Cardiac fibroblast (primary cell): ENCODE results near the gene NUDT19.
"Not testable (repeated sequence)": the region's sequence is repeated elsewhere in the genome, so short reads cannot be mapped to it uniquely, and the experiment has no call there.

Source experiments
- DNase-seq, 2 donors: peaks; one replicate each; pipeline versions ENCODE4 v3.0.0 to v3.0.0-alpha.2; 2010; ENCODE audit warnings: low read depth in 2 of 2
- H3K4me3 ChIP-seq, 2 donors: replicated peaks in 1 of 2; 1 replicate in 1 of 2; 2 replicates in 1 of 2; pipeline ENCODE4 v1.5.1; 2011; ENCODE audit warnings: low read depth in 2 of 2, low read length in 2 of 2, mild to moderate bottlenecking in 2 of 2, moderate library complexity in 1 of 2
- TF ChIP-seq, protein P1 (sequence below): IDR thresholded peaks from one replicate; pipeline ENCODE4 v1.5.1; 2011; ENCODE audit warnings: low read depth, mild to moderate bottlenecking, low read length, inconsistent platforms

NUDT19 gene

DNA sequence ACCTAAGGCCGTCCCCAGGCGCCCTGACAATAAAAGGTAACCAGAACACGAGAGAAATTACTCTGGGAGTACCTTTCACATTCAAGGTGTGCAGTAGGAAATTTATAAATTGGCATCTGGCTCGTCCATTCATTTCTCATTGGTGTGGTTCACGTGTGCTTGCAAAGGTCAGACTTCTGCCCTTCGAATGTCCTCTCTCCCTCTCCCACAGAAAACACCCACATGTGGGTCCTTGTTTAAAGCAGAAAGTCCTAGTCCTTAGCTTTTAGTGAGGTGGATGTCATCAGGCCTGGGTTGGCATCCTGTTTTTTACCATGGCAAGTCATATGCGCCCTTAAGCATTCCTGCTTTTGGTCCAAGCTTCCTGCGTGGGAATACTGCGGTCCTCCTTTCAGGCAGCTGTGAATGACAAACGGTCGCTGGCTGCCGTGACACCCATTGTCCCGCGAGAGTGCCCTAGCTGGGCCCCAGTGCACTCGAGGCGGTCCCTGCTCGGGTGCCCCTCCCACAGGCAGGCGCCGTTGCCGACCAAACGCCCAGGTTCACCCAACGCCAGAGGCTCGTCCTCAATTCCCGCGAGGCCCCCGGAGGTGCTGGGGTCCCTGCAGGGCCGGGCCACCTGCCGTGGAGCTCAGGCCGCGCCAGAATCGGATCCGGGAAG is at the start of gene NUDT19:
TSS of gene NUDT19 (plus strand) at position 531 of the 661 bp plus-strand sequence. CDS start 140 bp downstream, outside the sequence.
- TF ChIP-seq, protein P1, sequence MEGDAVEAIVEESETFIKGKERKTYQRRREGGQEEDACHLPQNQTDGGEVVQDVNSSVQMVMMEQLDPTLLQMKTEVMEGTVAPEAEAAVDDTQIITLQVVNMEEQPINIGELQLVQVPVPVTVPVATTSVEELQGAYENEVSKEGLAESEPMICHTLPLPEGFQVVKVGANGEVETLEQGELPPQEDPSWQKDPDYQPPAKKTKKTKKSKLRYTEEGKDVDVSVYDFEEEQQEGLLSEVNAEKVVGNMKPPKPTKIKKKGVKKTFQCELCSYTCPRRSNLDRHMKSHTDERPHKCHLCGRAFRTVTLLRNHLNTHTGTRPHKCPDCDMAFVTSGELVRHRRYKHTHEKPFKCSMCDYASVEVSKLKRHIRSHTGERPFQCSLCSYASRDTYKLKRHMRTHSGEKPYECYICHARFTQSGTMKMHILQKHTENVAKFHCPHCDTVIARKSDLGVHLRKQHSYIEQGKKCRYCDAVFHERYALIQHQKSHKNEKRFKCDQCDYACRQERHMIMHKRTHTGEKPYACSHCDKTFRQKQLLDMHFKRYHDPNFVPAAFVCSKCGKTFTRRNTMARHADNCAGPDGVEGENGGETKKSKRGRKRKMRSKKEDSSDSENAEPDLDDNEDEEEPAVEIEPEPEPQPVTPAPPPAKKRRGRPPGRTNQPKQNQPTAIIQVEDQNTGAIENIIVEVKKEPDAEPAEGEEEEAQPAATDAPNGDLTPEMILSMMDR, result no peak
- peak; percentile 80 to 83 for DNase-seq

DNA sequence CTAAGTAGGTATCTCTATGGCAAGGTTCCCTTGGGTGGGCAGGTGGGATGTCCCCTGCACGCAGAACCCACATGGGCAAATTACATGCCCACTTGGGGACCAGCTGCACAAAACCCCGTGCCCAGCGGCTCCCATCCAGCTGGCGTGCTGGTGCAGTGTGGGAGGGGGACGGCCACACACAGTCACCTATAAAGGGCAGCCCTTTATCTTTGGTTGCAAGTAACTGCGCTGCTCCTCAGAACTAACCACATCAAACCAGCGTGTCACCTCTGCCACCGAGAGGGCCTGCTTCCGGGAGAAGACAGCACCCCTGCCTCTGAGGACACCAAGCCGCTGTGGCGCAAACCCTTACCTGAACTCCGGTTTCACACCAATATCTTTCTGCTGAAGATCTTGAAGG is 48.9 kb upstream of the NUDT19 start:
- no peak for DNase-seq
- no peak overlapping the region for H3K4me3 ChIP-seq

More for the DNA sequence above, at the start of gene NUDT19:
- H3K4me3 ChIP-seq, result peak within 1 kb of the TSS; percentile 55 to 71

DNA sequence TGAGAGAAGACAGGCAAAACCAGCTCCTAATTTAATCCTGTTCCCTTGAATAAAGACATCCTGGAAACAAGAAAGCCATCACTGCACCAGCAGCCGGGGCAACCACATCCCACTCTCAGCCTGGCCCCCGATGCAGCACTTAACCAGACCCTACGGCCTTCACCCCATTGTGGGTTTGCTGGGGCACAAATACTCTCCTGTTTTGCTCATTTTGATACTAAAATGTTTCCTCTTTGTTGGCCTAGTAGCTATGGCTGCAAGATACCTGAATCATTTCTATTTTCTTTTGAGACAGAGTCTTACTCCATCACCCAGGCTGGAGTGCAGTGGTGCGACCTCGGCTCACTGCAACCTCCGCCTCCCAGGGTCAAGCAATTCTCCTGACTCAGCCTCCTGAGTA is 45.1 kb upstream of the NUDT19 start:
- DNase-seq, result no peak
- TF ChIP-seq, protein P1, result no peak
- no peak overlapping the region for H3K4me3 ChIP-seq

More for the DNA sequence above, 48.9 kb upstream of the NUDT19 start:
- TF ChIP-seq, protein P1, result no peak

DNA sequence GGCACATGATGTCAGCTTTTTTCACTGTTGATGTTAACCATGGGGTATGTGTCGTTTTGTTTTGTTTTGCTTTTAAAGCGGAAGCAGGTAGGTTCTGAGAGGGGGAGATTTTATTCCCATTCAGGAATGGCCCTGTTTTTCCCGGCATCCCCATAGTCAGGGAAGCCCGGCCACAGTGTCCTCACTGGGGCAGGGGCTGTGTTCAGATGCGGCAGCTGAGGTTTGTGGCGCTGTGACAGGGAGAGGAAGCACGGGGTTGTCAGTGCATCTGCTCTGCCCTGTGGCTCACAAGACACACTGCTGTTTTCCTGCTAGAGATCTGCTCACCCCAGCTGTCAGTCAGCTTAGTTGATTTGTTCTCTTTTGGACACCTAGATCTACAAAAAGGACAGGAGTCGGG is 44.3 kb upstream of the NUDT19 start:
- no peak overlapping the region for H3K4me3 ChIP-seq
- no peak for DNase-seq
- TF ChIP-seq, protein P1, result no peak

DNA sequence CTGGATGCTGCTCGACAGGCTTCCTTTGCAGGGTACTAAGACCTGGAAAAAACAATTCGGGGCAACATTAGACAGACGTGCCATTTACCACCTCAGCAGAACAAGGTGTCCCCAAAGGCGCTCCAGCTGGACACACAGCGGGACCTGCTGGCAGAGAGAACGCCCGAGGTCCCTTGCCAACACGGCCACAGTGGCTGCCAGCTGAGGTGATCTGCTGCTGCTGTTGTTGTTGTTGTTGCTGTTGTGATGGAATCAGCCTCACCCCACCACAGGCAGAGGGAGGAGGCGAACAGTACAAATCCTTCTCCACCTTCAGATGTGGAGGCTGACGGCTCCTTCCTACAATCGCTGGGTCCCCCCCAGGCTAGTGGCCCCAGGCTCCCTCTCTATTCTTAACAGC is 41.9 kb upstream of the NUDT19 start:
- TF ChIP-seq, protein P1, result no peak
- DNase-seq, result no peak
- H3K4me3 ChIP-seq, result no peak overlapping the region

DNA sequence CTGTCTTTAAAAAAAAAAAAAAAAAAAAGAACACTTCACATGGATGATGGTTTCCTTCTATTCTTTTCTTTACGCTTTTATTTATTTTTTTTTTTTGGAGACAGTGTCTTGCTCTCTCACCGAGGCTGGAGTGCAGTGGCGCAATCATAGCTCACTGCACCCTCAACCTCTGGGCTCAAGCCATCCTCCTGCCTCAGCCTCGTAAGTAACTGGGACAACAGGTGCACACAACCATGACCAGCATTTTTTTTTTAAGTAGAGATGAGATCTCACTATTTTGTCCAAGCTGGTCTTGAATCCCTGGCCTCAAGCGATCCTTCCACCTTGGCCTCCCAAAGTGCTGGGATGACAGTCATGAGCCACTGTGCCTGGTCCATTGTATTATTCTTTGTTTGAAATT is 41.0 kb upstream of the NUDT19 start:
- TF ChIP-seq, protein P1, result no peak
- H3K4me3 ChIP-seq, result no peak overlapping the region
- DNase-seq, result no peak

DNA sequence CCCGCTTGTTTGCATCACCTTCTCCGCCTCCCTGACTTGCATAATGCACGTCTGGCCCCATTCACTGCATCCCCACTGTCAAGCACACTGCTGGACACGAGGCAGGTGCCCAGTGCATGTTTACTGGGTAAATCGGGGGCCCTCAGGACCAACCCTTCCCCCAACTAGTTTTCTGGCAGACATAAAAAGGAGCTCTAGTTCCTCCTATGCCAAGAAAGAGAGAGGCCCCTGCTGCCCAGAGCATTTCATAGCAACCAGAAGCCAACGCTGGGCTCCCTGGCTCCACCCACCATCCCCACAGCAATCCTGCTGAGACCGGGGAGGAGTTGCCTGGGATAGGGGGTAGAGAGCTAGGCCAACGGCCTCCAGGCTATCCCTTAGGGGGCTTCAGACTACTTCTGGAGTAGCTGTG is 39.9 kb upstream of the NUDT19 start:
- H3K4me3 ChIP-seq, result no peak overlapping the region
- TF ChIP-seq, protein P1, result no peak
- DNase-seq, result peak in 1 of 2 donors; percentile 42

DNA sequence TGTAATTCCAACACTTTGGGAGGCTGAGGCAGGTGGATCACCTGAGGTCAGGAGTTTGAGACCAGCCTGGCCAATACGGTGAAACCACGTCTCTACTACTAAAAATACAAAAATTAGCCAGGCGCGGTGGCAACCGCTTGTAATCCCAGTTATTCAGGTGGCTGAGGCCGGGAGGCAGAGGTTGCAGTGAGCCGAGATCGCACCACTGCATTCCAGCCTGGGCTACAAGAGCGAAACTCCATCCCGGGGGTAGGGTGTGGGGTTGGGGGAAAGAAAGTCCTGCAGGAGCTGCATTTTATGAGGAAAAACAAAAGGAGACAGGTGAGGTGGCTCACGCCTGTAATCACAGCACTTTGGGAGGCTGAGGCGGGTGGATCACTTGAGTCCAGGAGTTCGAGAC is 39.3 kb upstream of the NUDT19 start:
- not testable (repeated sequence) for DNase-seq, H3K4me3 ChIP-seq
